GM12892 (cell line): ENCODE results near the gene RAB15.

Experiments used
- POLR2A ChIP-seq: IDR thresholded peaks from 2 replicates; pipeline ENCODE4 v1.6.1; 2011; ENCODE audit warnings: low read depth, low read length, control low read depth
- POLR2AphosphoS5 ChIP-seq: IDR thresholded peaks from 2 replicates; pipeline ENCODE4 v1.6.1; 2011; ENCODE audit warnings: low read depth, low read length, control low read depth

- TF ChIP-seq POLR2AphosphoS5 (no peak), POLR2A (no peak)
Observed at GRCh38 chr14:65006261-65006721, 34.2 kb upstream of the RAB15 start.
